HG03175 (cell line): ENCODE measurements around the gene LENG9.

ENCODE experiments used
- ATAC-seq: cut with Tn5 transposase; IDR thresholded peaks from one replicate; pipeline ENCODE4 v1.9.1; 2021; ENCODE audit warnings: mild to moderate bottlenecking, moderate library complexity; ENCODE audit not compliant: unreplicated experiment

The LENG9 gene

GRCh38 chr19:54444737-54445136 is 18.8 kb downstream of the LENG9 start:
- ATAC-seq = no peak

DNA sequence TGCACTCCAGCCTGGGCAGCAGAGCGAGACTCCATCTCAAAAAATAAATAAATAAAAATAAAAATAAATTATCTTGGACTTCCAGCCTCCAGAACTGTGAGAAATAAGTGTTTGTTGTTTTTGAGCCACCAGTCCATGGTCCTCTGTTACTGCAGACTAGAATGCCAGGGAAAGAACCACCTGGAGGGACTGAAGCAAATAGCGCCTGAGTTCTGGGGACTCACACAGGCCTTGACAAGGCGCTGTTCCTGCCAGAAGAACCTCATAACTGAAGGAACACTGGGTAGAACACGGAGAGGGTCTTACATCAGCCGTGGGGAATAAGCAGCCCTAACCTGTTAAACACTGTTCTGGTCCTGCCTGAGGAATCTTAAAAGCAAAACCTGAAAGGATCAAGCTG is 22.9 kb downstream of the LENG9 start:
- ATAC-seq = no peak

DNA sequence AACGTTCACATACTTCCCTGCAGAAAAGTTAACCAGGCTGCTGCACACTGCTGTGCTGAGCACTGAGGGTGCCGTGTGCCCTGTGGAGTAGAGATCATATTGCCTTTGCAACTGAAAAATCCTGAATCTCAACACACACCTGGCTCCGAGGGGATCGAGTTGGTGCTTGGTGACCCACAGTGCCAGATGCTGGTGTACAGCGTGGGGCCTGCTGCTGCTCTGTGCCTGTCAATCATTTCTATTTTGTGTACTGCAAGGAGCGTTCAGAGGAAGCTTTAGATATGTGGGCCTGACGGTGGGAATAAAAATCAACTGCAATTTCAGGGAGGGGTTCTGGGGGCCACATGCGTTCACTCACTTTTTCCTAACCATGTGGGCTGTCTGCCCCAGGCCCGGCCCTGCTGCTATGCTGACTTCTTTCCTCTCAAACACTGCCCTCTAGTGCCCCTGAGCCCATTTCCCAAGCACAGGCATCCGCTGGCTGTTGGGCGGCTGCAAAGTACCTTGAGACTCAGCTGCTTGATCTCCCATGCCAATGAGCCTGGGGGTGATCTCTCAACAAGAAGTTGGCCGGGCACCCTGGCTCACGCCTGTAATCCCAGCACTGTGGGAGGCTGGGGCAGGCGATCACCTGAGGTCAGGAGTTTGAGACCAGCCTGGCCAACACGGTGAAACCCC is 24.3 kb downstream of the LENG9 start:
- ATAC-seq = no peak

GRCh38 chr19:54436628-54437252 is 26.8 kb downstream of the LENG9 start:
- no peak for ATAC-seq

GRCh38 chr19:54436031-54436523 is 27.5 kb downstream of the LENG9 start:
- ATAC-seq = no peak

DNA sequence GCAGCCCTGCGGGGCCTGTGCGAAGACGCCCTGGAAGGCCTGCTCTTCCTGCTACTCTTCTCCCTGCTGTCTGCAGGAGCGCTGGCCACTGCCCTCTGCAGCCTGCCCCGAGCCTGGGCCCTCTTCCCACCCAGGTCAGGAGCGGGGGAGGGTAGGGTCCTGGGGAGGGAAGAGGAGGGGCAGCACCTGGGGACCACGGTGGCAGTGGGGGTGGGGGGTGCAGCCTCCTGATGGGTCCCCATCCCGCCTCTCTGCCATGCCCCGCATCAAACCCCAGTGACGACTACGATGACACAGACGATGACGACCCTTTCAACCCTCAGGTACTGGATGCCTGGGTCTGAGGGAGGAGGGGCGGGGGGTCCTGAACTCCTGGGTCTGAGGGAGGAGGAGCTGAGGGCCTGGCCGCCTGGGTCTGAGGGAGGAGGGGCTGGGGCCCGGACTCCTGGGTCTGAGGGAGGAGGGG is 28.0 kb downstream of the LENG9 start:
- no peak for ATAC-seq

- ATAC-seq = no peak
These were observed 28.7 kb downstream of the LENG9 start for GRCh38 chr19:54434873-54435214.

DNA sequence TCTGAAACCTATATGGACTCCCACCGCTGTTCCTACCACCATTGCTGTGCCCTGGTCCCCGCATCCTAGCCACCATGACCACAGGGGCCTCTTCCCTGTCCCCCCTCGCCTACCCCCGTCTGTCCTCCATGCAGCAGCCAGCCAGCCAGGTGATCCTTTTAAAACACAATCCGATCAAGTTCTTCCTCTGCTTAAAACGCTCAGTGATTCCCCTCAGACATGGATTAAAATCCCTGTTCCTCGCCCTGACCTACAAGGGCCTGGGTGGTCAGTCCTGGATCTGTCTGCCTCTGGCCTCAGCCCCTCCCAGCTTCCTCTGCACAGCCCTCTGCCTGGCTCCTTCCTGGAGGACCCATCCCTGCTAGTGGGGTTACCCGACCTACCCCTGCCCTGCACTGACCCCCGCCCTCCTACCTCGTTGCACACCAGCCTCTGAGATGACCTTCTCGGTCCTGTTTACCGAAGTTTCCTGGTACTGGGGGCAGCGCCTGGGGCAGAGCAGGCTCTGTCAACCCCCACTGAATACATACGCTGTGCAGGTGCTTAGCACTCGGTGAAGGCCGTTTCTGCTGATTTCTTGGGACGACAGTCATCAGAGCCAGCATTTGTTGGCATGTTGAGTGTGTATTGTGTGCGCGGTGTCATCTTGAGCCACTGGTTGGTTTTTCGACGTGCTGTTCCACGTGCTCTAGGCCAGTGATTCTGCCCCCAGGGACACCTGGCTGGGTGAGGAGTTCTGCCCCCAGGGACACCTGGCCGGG is 29.3 kb downstream of the LENG9 start:
- no peak for ATAC-seq

GRCh38 chr19:54433697-54434096 is 29.9 kb downstream of the LENG9 start:
- ATAC-seq = no peak

GRCh38 chr19:54432144-54432738 is 31.3 kb downstream of the LENG9 start:
- ATAC-seq = no peak

GRCh38 chr19:54431255-54431838 is 32.2 kb downstream of the LENG9 start:
- no peak for ATAC-seq

DNA sequence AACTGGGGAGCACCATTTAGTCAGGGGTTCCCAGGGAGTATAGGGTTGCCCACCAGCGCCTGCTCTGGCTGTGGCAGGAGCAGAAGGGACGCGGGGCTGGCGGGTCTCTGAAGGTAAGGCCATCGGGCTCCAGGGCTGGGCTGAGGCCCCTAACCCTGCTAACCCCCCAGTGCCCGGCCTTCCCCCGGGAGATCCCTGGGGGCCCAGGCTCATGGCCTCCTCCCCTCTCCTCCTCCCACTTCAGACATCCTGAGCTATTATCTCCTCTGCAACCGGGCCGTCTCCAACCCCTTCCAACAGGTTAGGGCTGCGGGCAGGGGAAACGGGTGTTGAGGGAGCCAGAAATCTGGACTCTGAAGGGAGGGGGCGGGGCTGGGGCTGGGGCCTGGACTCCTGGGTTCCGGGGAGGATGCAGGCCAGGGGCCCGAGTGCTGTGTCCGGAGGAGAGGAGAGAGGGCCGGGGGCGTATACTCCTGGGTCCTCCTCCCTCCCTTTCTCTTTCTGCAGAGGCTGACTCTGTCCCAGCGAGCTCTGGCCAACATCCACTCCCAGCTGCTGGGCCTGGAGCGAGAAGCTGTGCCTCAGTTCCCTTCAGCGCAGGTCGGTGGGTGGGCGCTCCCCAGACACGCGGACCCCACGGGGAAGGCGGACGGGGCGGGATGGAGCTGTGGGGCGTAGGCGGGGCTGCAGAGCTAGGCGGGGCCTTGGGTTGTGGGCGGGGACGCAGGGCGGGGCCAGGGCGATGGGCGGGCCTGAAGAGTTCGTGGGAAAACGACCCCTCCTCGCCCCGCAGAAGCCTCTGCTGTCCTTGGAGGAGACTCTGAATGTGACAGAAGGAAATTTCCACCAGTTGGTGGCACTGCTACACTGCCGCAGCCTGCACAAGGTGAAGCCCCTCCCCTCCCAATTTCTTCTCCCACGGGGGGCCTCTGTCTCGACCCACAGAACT is 33.0 kb downstream of the LENG9 start:
- no peak for ATAC-seq

DNA sequence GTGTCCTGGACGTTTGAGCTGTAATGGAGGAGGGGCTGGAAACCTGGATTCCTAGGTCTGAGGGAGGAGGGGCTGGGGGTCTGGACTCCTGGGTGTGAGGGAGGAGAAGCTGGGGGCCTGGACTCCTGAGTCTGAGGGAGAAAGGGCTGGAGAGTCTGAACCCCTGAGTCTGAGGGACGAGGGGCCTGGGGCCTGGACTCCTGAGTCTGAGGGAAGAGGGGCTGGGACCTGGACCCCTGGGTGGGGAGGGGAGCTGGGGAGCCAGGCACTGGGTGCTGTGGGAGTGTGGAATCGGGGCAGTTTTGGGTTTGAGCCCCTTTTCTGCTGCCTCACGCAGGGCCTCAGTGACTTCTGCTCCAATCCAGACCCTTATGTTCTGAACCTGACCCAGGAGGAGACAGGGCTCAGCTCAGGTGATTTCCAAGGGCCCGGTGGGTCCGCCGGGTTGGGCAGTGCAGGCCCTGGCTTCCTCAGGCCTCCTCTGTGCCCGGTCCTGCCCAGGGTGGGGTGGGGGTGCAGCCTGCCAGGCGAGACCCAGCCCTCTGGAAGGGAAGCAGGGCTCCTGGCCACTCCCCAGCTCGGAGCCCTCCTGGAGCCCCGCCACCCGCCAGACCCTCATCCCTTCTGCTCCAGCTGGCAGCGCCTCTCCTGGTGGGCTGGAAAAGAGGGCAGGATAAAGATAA is 33.9 kb downstream of the LENG9 start:
- no peak for ATAC-seq

GRCh38 chr19:54429176-54429495 is 34.4 kb downstream of the LENG9 start:
- ATAC-seq = no peak

GRCh38 chr19:54428323-54429175 is 35.0 kb downstream of the LENG9 start:
- no peak for ATAC-seq

DNA sequence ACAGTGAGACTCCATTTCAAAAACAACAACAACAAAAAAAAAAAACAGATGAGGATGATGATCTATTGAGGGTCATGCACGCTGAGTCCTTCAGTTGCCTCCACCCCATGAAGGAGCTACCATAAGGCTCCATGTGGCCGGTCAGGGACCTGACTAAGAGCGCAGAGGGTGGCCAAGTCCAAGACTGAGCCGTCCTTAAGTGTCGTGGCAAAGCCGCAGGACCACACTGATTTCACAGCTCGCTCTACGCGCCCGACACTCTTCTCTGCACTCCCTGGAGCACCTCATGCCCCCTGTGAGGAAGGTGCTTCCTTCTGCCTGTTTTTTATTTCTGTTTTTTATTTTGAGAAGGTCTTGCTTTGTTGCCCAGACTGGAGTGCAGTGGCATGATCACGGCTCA is 36.0 kb downstream of the LENG9 start:
- no peak for ATAC-seq

DNA sequence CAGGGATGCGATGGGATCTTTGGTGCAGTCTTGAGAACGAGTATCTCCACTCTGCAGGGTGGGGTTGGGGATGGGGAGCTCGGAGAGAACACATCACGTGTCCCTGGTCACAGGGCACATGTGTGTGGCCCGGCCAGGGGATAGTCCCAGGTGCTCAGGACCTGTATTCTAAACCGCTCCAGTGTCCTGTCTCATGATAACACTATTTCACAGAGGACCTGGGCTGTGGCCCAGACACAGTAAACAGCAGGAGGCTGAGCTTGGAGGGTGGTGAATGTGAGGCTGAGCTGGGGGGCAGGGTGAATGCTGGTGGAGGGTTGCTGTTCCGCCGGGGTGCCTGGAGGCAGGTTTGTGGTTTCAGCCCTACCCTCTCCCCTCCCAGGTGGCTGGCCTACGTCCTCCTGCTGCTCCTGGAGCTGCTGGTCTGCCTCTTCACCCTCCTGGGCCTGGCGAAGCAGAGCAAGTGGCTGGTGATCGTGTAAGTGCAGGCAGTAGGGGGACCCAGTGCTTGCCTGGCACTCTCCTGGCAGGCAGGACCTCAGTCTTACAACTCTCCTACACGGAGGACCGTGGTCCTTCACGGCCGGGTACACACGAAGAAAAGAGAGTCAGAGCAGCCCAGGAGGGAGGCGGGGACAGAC is 37.2 kb downstream of the LENG9 start:
- no peak for ATAC-seq

GRCh38 chr19:54425382-54425723 is 38.2 kb downstream of the LENG9 start:
- no peak for ATAC-seq
